PC-3 (cell line): Measurements from ENCODE around the gene MAPKAP1. TPM values are rescaled to one million over a fixed set of nuclear protein-coding genes. Genes with fewer than 3 reads are reported as not detected.

Experiments
- ATAC-seq: fragments of 200-7000 bp; cut with Tn5 transposase; 2 replicates; pipeline ENCODE4 v1.9.1; 2020; ENCODE audit warnings: mild to moderate bottlenecking, moderate library complexity
- BruUV-seq: library from RNA; stranded (reverse); fragments of 400-500 nt; replicated peaks from 2 replicates; lab custom pipeline; 2021; lab: Mats Ljungman, UMichigan
- CTCF ChIA-PET: fragments of 300-600 bp; sonication (Branson Sonifier 250); formaldehyde crosslinking; loops from one replicate; lab custom pipeline; 2022; ENCODE audit warnings: antibody characterized with exemption; lab: Charles Lee
- POLR2A ChIA-PET: fragments of 300-600 bp; sonication (Branson Sonifier 250); formaldehyde crosslinking; loops from one replicate; lab custom pipeline; 2022; ENCODE audit warnings: antibody characterized with exemption; ENCODE audit not compliant: unreplicated experiment; lab: Charles Lee
- DNase-seq: peaks from one replicate; pipeline ENCODE4 v3.0.0-alpha.2; 2015
- H2AFZ ChIP-seq: fragments of 300-600 bp; sonication (generic); 2 replicates; pipeline ENCODE4 v1.6.0; 2016; ENCODE audit warnings: antibody characterized with exemption, low read length
- H3F3A ChIP-seq: fragments of 300-600 bp; sonication (generic); one replicate; pipeline ENCODE4 v1.6.0; 2017; ENCODE audit warnings: antibody characterized with exemption, low read length, control low read depth, mild to moderate bottlenecking; ENCODE audit not compliant: unreplicated experiment
- H3K27ac ChIP-seq: fragments of 300-600 bp; sonication (generic); 2 replicates; pipeline ENCODE4 v1.5.1; 2016; ENCODE audit warnings: mild to moderate bottlenecking, low read length
- H3K27me3 ChIP-seq: fragments of 300-600 bp; sonication (generic); 2 replicates; pipeline ENCODE4 v1.6.1; 2016; ENCODE audit warnings: low read length, mixed read lengths
- H3K36me3 ChIP-seq: fragments of 300-600 bp; sonication (generic); 2 replicates; pipeline ENCODE4 v1.6.1; 2016; ENCODE audit warnings: low read depth, mixed run types, low read length, mixed read lengths
- H3K4me1 ChIP-seq: fragments of 300-600 bp; sonication (generic); 2 replicates; pipeline ENCODE4 v1.5.1; 2016; ENCODE audit warnings: low read length; ENCODE audit not compliant: insufficient read depth
- H3K4me2 ChIP-seq: fragments of 300-600 bp; sonication (generic); 2 replicates; pipeline ENCODE4 v1.6.0; 2016; ENCODE audit warnings: low read length
- H3K4me3 ChIP-seq: fragments of 300-600 bp; sonication (generic); 2 replicates; pipeline ENCODE4 v1.5.1; 2016; ENCODE audit warnings: mild to moderate bottlenecking, low read length, mixed read lengths
- H3K79me2 ChIP-seq: fragments of 300-600 bp; sonication (generic); 2 replicates; pipeline ENCODE4 v1.6.1; 2017; ENCODE audit warnings: low read length, mixed read lengths
- H3K9ac ChIP-seq: fragments of 300-600 bp; sonication (generic); 2 replicates; pipeline ENCODE4 v1.6.0; 2016; ENCODE audit warnings: mild to moderate bottlenecking, low read length
- H3K9me2 ChIP-seq: fragments of 300-600 bp; sonication (generic); replicated peaks from 2 replicates; pipeline ENCODE4 v1.6.1; 2016; ENCODE audit warnings: mixed run types, low read length, mixed read lengths
- H3K9me3 ChIP-seq: fragments of 300-600 bp; sonication (generic); 2 replicates; pipeline ENCODE4 v1.6.1; 2016; ENCODE audit warnings: low read length, mixed read lengths
- H4K20me1 ChIP-seq: fragments of 300-600 bp; sonication (generic); 2 replicates; pipeline ENCODE4 v1.6.1; 2016; ENCODE audit warnings: low read length, mixed read lengths
- CTCF ChIP-seq: fragments of 300-600 bp; sonication (generic); conservative IDR thresholded peaks from 2 replicates; pipeline ENCODE4 v1.5.1; 2017; ENCODE audit warnings: antibody characterized with exemption, low read depth, mild to moderate bottlenecking, low read length
- EZH2 ChIP-seq: fragments of 300-600 bp; sonication (generic); IDR thresholded peaks from one replicate; pipeline ENCODE4 v1.6.1; 2017; ENCODE audit warnings: antibody characterized with exemption, mild to moderate bottlenecking, low read length; ENCODE audit not compliant: unreplicated experiment
- EZH2phosphoT487 ChIP-seq: fragments of 300-600 bp; sonication (generic); IDR thresholded peaks from 2 replicates; pipeline ENCODE4 v1.6.1; 2018; ENCODE audit warnings: mild to moderate bottlenecking, antibody characterized with exemption, low read length, borderline replicate concordance
- intact Hi-C: fragments of 100-400 bp; cut with micrococcal nuclease; formaldehyde crosslinking; loops from 2 replicates; pipeline ENCODE4 v1.9.0; 2023
- total RNA-seq: library from RNA; depleted of rRNA; stranded (reverse); fragments of >200 nt; gene quantifications from 2 replicates; pipeline ENCODE4 v1.2.3, GENCODE V29; 2014

The MAPKAP1 gene
- total RNA-seq, 1 experiment from 2014 or later: 128 TPM

GRCh38 chr9:125493881-125494652 lies 212.9 kb downstream of the MAPKAP1 start:
- ChIA-PET CTCF (no interaction called here), POLR2A (no interaction called here)
- intact Hi-C loops: no loop called here
- Histone ChIP-seq H3K4me3 (no peak overlapping the region), H3K4me2 (no peak overlapping the region), H3F3A (no peaks in the 10 kb centered on the region), H3K9me3 (no peaks in the 10 kb centered on the region), H3K27ac (no peak overlapping the region), H3K9ac (no peak overlapping the region), H3K9me2 (no peaks in the 10 kb centered on the region), H3K4me1 (peaks cover 17% of the 10 kb centered on the region), H3K79me2 (no peaks in the 10 kb centered on the region), H2AFZ (no peak overlapping the region), H3K27me3 (no peaks in the 10 kb centered on the region), H4K20me1 (no peaks in the 10 kb centered on the region), H3K36me3 (no peaks in the 10 kb centered on the region)
- DNase-seq: no peak
- ATAC-seq: no peak
- BruUV-seq: no TSS peak
- no peak for TF ChIP-seq EZH2
- no peak for TF ChIP-seq CTCF
- TF ChIP-seq EZH2phosphoT487: no peak

DNA sequence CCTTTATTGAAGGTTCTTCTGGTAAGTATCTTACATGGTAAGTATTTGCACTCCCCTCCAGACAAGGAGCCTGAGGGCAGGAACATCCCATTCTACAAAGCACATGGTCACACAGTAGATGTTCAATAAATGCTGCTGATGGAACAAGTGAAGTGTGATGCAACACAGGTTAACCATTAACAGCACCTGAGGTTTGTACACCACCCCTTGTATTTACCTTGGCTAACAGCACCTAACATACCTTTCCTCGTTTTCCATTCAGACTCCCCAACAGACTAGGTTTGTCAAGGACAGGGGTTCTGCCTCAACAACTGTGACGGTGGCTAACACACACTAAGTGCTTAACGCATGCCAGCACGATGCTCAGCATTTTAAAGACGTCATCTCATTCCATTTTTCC lies 213.6 kb downstream of the MAPKAP1 start:
- Histone ChIP-seq H3K9me2 (no peaks in the 10 kb centered on the region), H4K20me1 (no peaks in the 10 kb centered on the region), H3K27ac (no peak overlapping the region), H3K9me3 (no peaks in the 10 kb centered on the region), H3K4me1 (peaks cover 17% of the 10 kb centered on the region), H3K36me3 (no peaks in the 10 kb centered on the region), H2AFZ (no peak overlapping the region), H3K27me3 (no peaks in the 10 kb centered on the region), H3K79me2 (no peaks in the 10 kb centered on the region), H3K9ac (no peak overlapping the region), H3K4me2 (no peak overlapping the region), H3K4me3 (no peak overlapping the region), H3F3A (no peaks in the 10 kb centered on the region)
- ATAC-seq: no peak
- intact Hi-C loops: no loop called here
- no peak for TF ChIP-seq EZH2
- TF ChIP-seq CTCF: no peak
- TF ChIP-seq EZH2phosphoT487: no peak
- ChIA-PET POLR2A (no interaction called here), CTCF (no interaction called here)
- no TSS peak for BruUV-seq
- DNase-seq: no peak

- CTCF ChIA-PET: no interaction called here
- POLR2A ChIA-PET: no interaction called here
- no peak for ATAC-seq
These were observed 214.3 kb downstream of the MAPKAP1 start for GRCh38 chr9:125492719-125493118.

More at GRCh38 chr9:125492719-125493118, 214.3 kb downstream of the MAPKAP1 start:
- Histone ChIP-seq H3K27ac (no peak overlapping the region), H4K20me1 (no peaks in the 10 kb centered on the region), H3F3A (no peaks in the 10 kb centered on the region), H3K9me3 (no peaks in the 10 kb centered on the region), H3K36me3 (no peaks in the 10 kb centered on the region), H2AFZ (no peak overlapping the region), H3K4me1 (peaks cover 17% of the 10 kb centered on the region), H3K4me2 (no peak overlapping the region), H3K79me2 (no peaks in the 10 kb centered on the region), H3K4me3 (no peak overlapping the region), H3K27me3 (no peaks in the 10 kb centered on the region), H3K9me2 (no peaks in the 10 kb centered on the region), H3K9ac (no peak overlapping the region)
- TF ChIP-seq EZH2 (no peak), EZH2phosphoT487 (no peak), CTCF (no peak)
- no peak for DNase-seq
- BruUV-seq: no TSS peak
- intact Hi-C loops: no loop called here
